Measurements from ENCODE around the gene MRAS.
"Not testable (repeated sequence)": the region's sequence is repeated elsewhere in the genome, so short reads cannot be mapped to it uniquely, and the experiment has no call there.

MRAS gene

GRCh38 chr3:138398791-138399575, 50.6 kb downstream of the MRAS start:
- FAIRE-seq (no peak), DNase-seq (ENCODE audit: insufficient read length, low spot score) (no peak)
- TF ChIP-seq POLR2A (IDR thresholded peaks at IDR 0.05; ENCODE audit: low read depth, low read length), result no peak

DNA sequence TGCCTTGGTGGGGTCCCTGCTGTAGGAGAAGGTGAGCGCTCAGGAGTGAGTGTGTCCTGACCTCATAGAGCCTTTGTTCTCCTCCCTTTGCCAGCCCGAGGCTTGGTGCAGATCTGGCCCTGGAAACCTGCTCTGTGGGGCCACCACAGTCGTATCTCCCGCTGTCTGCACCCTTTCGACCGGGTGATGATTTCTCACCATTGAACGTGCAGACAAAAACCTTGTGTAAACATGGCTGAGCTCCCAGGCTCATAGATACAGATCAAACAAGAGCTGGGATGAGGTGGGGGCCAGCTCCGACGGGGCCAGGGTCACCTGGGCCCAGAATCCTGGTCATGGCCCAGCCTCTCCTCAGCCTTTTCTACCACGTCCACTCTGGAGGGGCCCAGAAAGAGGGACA, 51.4 kb downstream of the MRAS start:
- no peak for FAIRE-seq

DNA sequence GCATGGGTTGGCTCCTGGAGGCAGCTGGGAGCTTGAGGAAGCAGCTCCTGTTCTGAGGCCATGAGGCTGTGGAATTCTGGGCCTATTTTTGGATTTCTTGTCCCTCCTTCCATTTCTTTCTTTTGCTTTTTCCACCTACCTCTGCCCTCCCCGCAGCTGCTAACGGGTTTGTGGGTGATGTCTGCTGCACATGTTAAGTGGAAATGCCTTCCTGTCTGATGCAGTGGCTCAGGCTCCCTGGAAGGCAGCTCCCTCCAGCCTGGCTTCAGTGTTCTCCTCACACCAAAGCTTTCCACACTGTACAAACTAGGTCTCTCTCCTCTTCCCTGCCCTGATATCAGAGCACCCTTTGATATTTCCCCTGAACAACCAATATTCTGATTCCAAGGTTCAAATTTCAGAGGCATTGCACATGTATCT, 52.3 kb downstream of the MRAS start:
- FAIRE-seq (no peak), DNase-seq (ENCODE audit: insufficient read length, low spot score) (no peak)
- no peak for TF ChIP-seq POLR2A (IDR thresholded peaks at IDR 0.05; ENCODE audit: low read depth, low read length)

More for the DNA sequence above, 51.4 kb downstream of the MRAS start:
- no peak for DNase-seq (ENCODE audit: insufficient read length, low spot score)
- TF ChIP-seq POLR2A (IDR thresholded peaks at IDR 0.05; ENCODE audit: low read depth, low read length), result no peak

DNA sequence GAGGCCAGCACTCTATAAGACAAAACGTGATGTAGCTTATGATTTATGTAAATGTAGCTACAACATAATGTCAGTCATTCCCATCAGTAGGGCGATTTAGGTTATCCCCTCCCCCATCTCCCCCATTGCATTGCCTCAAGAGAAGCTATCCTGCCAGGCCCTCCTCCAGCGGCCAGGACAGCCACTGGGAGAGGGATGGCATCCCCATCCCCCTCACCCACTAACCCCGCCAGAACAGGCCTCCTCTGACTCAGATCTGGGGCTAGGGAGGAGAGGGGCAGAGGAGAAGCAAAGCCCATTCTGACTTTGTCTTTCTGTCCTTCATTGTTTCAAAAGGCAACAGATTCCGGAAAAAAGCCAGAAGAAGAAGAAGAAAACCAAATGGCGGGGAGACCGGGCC, 53.5 kb downstream of the MRAS start:
- FAIRE-seq, result no peak

DNA sequence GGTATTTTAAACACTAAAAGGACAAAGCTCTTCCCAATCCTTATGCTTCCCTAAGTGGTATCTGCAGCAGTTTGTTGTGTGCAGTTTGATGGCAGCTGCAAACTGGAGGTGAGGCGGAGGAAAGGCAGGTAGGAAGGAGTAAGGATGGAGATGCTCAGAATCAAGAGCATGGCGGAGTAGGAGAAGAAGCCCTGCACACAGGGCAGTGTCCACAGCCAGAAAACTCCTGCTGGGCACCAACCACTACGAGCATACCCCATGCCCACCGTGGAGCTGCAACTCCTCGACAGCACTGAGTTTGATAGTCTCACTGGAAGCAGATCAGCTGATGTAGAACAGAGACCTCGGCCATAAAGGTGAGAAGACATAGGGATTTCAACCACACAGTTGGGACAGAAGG, 55.7 kb downstream of the MRAS start:
- no peak for DNase-seq (ENCODE audit: insufficient read length, low spot score)
- no peak for FAIRE-seq
- TF ChIP-seq POLR2A (IDR thresholded peaks at IDR 0.05; ENCODE audit: low read depth, low read length), result no peak

More for the DNA sequence above, 53.5 kb downstream of the MRAS start:
- no peak for DNase-seq (ENCODE audit: insufficient read length, low spot score)
- no peak for TF ChIP-seq POLR2A (IDR thresholded peaks at IDR 0.05; ENCODE audit: low read depth, low read length)

DNA sequence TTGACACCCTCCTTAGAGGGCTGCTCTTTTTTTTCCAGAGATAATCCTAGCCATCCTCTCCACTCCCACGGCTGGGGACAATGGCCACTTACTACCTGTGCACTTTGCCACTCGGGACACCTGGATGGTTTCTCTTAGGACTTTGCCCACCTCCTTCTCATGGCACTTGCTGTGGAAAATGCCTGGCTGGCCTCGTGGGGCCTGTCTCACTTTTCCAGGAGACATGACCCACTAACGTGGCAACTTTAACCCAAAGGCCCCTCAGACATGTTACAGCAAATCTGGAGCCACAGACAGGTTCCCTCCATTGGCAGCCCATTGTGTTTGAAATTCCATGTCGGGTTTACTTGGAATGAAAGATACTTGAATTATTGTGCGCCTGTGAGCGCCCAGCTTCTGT, 56.6 kb downstream of the MRAS start:
- FAIRE-seq, result no peak
- no peak for DNase-seq (ENCODE audit: insufficient read length, low spot score)
- TF ChIP-seq POLR2A (IDR thresholded peaks at IDR 0.05; ENCODE audit: low read depth, low read length), result no peak

GRCh38 chr3:138405486-138405885, 57.1 kb downstream of the MRAS start:
- no peak for TF ChIP-seq POLR2A (IDR thresholded peaks at IDR 0.05; ENCODE audit: low read depth, low read length)

DNA sequence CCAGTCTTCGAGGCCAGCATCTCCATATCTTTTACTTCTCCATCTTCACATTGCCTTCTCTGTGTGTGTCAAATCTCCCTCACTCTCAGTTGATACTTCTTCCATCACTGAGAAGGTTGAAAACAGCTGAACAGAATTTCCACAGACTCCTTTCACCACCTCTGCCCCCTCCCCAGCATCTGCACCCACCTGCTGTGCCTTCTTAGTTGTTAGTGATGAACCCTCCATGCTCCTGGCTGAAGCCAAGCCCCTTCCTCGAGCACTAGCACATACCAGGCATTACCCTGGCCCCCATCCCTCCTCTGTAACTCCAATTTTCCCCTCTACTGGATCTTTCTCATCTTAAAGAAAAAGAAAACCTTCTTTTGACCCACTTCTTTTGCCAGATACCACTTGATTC, 58.2 kb downstream of the MRAS start:
- TF ChIP-seq POLR2A (IDR thresholded peaks at IDR 0.05; ENCODE audit: low read depth, low read length), result no peak
- FAIRE-seq (no peak), DNase-seq (ENCODE audit: insufficient read length, low spot score) (no peak)

More at GRCh38 chr3:138405486-138405885, 57.1 kb downstream of the MRAS start:
- FAIRE-seq, result no peak
- no peak for DNase-seq (ENCODE audit: insufficient read length, low spot score)

DNA sequence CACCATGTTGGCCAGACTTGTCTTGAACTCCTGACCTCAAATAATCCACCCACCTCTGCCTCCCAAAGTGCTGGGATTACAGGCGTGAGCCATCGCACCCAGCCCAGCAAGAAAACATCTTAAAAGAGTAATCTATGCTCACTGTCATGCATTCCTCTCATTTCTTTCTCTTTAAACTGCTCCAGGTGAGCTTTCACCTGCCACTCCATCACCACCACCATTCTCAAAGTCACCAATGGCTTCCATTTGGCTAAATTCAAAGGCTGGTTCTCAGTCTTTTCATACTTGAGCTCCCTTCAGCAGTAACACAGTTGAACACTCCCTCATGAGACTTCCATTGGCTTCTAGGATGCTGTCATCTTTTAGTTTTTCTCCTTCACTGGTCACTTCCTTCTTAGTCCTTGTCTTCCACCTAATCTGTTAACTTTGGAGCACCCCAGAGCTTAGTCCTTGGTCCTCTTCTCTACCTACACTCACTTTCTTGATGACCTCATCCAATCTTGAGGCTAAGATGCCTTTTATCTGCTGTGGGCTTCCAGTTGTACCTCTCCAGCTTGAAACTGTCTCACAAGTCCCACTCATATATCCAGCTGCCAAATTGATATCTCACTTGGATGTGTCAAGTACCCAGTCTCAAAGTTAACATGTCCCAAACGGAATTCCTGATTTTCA, 59.0 kb downstream of the MRAS start:
- no peak for DNase-seq (ENCODE audit: insufficient read length, low spot score)
- TF ChIP-seq POLR2A (IDR thresholded peaks at IDR 0.05; ENCODE audit: low read depth, low read length), result no peak
- FAIRE-seq, result no peak

GRCh38 chr3:138408751-138409570, 60.6 kb downstream of the MRAS start:
- FAIRE-seq (no peak), DNase-seq (ENCODE audit: insufficient read length, low spot score) (no peak)
- no peak for TF ChIP-seq POLR2A (IDR thresholded peaks at IDR 0.05; ENCODE audit: low read depth, low read length)

DNA sequence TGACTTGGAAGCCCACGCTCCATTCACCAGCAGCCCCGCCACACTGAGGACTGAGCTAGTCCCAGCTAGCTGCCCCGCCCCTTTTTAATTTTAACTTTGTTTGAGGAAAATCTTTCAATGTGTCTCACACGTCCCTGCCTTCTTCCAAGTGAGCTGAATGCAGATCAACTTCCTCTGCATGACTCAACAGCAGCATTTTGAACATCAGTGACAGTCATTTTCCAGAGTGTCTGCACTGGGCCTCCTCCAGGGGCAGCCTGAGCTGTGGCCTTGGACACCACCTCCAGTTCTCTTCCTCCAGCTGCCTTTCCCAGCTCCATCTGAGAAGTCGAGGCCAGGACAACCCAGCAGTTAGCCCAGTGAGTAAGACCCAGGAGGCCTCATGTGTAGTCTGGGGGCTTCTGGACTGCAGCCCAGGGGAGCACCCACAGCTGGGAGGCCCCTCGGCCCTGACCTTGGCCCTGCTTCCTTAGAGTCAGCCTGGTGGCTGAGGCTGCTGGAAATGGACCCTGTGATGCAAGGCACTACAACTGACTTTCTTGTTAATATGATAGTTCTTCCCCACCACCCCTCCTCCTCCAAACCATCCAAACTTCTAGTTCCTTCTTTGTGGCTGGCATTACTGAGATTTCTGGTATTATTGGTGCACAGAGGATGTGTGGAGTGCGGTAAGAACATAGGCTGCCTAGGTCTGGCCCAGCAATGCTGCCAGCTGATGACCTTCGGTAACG, 64.6 kb downstream of the MRAS start:
- TF ChIP-seq POLR2A (IDR thresholded peaks at IDR 0.05; ENCODE audit: low read depth, low read length), result no peak
- no peak for FAIRE-seq
- no peak for DNase-seq (ENCODE audit: insufficient read length, low spot score)

- not testable (repeated sequence) for DNase-seq (ENCODE audit: insufficient read length, low spot score); FAIRE-seq
Observed at GRCh38 chr3:138416236-138416635, 67.9 kb downstream of the MRAS start.

DNA sequence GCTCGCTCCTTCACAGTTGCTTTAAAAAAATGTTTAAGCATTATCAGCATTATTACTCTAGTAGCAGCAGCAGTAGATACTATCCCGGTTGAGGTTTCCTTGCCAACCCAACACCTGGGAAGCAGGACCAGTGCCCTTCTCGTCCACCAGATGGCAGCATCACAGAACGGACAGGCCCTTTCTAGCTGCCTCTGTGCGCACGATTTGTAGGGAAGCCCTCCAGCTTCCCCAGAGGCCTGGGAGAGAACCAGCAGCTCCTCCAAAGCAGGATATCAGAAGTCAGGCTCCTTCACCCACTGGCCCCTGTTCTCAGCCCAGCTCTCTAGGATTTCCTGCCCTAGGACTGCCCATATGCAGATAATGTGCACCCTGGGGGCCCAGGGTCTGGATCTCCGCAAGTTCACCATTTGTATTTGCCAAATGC, 69.2 kb downstream of the MRAS start:
- DNase-seq (ENCODE audit: insufficient read length, low spot score) (peak; percentile 83), FAIRE-seq (peak; percentile 36)
- TF ChIP-seq POLR2A (IDR thresholded peaks at IDR 0.05; ENCODE audit: low read depth, low read length), result no peak
